ENCODE results near the gene RRAGD. TPM values are rescaled to one million over a fixed set of nuclear protein-coding genes. Genes with fewer than 3 reads are reported as not detected.

RRAGD gene
- total RNA-seq, 1 donor from 2014 or later: 160 TPM

DNA sequence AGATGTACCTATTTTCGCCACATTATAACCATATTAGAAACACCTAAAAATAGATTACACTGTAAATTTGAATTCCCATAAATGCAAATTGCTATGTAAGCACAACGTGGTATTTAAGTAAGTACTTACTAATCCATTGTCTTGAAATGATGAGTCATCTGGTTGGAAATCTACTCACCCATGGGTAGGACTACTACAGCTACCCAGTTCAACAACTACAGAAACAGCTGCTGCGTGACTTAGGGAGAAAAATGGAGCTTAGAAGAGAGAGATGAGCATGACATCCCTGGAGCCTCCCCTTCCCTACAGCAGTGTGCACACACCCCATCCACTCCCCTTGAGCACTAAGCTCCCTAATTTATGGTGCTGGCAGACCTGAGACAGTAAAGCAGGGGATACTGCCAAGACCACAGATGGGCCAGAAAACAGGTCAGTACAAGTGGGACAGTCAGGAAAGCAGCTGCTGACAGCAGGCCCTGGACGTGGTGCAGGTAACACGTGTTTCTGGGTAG, 26.9 kb downstream of the RRAGD start:
- intact Hi-C loops (cut with micrococcal nuclease): no loop called here
- no peak for DNase-seq
- peak; percentile 77 for ATAC-seq

DNA sequence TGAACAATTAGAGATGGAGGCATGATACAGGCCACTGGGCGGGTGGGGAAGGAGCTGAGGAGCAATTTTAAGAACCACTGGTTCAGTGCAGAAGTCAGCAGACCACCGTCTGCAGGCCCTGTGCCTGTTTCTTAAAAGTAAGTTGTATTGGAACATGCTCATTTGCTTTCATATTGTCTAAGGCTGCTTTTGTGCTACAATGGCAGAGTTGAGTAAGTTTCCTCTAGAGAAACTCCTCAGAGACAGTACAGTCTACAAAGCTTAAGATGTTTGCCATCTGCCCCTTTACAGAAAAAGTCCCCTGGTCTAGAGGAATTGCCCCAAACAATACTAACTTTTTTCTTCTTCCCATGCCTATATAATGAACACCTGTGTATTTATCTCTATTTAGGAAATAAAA, 31.0 kb downstream of the RRAGD start:
- ATAC-seq (no peak), DNase-seq (no peak)
- intact Hi-C loops (cut with micrococcal nuclease): no loop called here

DNA sequence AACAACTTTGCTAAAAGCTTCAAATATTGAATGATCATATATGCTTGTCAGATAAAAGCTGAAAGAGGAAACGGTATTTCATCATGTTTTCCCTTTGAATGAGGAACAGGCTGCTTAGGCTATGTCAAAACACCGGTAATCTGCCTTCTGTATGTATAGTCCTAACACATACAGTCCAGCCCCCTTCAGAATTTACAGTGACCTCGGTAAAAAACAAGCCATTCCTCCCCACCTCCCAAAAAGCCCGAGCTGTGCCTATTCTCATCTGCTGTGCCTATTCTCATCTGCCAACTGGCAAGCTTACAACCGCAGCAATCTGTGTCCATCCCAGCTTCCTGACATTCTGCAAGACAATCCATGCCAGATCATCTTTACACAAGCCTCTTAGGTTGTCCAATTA, 32.8 kb downstream of the RRAGD start:
- ATAC-seq: peak; percentile 74
- intact Hi-C loops (cut with micrococcal nuclease): no loop called here

DNA sequence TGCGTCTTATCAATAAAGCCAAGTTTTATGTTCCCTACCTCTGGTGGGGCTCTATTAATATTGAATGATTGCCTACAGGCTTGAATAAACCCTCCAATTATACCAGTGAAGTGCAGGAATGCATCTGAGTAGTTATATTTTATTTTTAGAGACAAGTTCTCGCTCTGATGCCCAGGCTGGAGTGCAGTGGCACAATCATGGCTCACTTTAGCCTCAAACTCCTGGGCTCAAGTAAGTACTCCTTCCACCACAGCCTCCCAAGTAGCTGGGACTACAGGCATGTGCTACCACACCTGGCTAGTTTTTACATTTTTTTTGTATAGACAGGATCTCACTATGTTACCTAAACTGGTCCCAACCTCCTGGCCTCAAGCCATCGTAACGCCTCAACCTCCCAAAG, 33.4 kb downstream of the RRAGD start:
- intact Hi-C loops (cut with micrococcal nuclease): no loop called here
- no peak for DNase-seq
- peak; percentile 73 for ATAC-seq

More for the DNA sequence above, 32.8 kb downstream of the RRAGD start:
- no peak for DNase-seq

DNA sequence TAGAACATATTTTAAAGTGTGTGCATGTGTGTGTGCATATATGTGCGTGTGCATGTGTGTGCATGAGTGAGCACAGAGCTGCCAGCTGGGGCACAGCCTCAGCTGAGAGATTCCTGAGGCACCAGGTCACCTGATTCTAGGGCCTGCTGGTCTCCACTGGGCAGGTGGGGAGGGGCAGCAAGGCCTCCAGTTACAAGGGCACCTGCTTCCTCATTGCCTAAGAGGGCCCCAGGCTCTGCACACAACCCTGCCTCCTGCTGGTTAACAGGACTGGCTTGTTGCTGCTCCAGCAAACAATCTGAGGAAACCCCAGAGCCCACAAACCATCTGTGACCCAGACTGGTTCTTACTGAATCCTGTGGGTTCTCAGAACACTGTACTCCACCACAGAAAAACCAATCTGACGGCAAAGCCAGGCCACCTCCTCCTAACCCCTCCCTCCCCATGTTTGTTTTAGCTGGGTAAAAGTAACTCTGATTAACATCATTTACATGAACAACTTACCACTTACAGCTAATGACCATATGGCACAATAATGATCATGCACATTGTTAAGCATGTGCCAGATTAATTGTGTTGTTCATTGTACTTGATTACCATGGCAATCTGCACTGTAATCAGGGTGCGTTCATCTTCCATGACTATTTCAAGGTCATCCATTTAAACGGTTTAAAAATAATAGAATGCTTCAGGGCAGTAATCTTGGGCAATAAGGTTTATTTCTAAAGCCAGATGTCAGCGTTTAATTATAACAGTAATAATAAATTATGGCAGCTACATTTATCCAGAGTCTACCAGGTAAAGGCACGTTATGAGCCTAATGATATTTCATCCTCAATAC, 36.4 kb downstream of the RRAGD start:
- peak; percentile 53 for DNase-seq
- intact Hi-C loops (cut with micrococcal nuclease): no loop called here
- ATAC-seq: peak; percentile 73

DNA sequence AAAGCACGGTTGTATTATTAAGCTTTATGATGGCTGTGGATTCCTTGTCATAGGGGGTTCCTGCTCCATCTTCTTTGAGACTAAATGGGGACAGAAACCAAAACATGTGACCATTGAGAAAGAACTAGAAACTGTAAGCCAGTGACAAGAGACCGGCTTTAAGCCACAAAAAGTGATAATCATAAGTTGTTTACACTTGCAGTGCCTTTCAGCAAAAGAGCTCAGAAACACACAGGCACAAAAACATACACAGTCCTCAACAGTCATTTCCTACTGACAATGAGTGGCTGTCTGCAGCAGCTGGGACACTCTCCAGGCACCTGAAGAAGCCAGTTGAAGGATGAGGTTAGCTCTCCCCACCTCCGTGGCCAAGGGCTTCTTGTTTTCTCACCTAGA, 39.6 kb downstream of the RRAGD start:
- intact Hi-C loops (cut with micrococcal nuclease): no loop called here
- DNase-seq: no peak
- ATAC-seq: no peak

DNA sequence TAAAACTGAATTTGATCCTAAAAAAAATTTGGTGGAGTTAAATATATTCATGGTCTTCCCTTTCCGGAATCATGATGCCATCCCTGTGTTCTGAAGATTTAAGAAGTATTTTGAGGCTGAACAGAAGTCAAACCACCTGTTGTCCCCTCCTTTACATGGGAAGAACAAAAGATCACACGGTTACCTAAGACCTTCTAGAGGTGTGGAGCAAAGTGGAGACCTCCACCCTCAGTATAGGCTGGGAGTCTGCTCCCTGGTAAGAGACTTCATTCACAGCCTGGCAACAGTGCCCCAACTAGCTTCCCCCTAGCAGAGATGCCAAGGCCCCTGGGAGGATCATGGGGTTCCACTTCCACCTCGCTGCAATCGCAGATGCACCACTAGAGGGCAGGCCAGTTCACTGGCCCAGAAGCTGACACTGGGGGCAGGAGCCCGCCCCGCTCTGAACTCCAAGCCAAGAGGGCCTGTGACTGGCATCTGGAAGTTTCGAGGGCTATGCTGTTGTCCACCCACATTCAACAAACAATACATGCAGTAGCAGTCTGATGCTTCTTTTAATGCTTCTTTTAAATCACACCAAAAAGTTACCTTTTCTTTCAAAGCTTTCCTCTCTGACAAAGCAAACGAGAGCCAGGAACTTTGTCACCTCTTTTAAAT, 40.1 kb downstream of the RRAGD start:
- ATAC-seq (peak; percentile 85), DNase-seq (peak; percentile 85)
- intact Hi-C loops (cut with micrococcal nuclease): no loop called here

DNA sequence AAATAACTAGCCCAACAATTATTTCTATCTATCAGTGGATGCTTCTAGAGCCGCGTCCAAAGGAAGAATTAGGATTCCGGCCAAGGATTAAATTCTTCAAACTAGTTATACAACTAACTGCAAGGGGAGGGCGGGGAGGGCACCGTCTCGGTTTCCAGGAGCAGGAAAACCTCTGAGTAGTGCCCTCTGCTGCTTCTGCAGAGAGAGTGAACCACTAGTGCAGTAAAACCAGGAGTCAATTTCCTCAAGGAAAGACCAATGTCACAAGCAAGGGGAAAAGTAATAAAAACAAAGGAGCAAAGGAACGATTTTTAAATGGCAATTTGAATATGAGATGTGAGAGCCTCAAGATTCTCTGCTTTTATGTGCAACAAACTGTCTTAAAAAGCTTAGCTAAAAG, 43.1 kb downstream of the RRAGD start:
- intact Hi-C loops (cut with micrococcal nuclease): no loop called here
- peak; percentile 70 for DNase-seq
- ATAC-seq: peak; percentile 81

DNA sequence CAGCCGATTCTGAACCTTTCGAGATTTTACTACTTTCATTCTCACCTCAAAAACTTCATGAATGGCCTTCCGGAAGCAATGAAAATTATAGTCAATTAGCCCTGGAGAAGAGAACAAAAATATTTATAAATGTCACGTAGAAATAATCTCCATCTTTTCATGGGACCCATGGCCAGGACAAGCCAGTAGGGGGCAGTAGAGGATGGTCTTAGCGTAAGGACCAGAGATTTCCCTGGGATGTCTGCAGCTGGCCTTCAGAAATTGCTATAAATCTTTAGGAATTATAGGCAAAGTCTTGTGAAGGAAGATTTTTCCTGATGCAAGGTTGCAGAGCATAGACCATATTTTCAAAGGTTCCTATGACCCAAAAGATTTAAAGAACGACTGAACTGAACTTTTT, 44.0 kb downstream of the RRAGD start:
- DNase-seq (peak; percentile 56), ATAC-seq (peak; percentile 60)
- intact Hi-C loops (cut with micrococcal nuclease): no loop called here

DNA sequence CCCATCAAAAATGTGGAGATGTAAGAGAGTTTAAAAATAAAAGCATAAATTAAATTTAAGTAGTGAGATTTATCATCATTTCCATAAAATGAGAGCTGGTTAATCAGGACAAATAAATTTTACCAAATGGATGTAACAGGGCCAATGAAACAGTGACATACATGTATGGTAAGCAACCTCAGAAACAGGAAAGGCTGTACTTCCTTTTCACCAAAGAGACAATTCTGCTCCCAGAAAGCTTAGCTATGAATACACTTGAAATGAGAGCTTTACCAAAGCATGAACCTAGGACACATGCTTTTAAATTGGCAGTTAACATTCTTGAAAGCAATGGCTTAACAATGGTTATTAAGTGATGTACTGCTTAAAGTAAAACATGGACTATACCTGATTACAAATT, 47.5 kb downstream of the RRAGD start:
- DNase-seq (no peak), ATAC-seq (no peak)
- intact Hi-C loops (cut with micrococcal nuclease): no loop called here

DNA sequence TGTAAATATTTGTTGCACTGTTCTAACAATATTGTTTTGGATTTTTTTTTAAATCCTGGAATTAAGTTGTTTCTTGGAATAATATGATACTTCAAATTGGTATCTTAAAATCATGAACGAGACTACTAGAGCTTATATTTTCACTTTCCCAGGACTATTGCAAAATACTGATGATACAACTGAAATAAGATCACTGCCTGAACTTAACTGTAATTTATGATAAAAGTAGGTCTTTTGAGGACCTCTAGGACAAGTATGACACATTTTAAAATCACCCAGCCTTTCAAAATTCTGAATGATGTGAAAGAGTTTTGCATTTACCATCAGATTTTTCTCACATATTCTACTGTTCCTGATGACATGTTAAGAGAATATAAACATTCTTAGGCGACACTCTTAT, 50.9 kb downstream of the RRAGD start:
- ATAC-seq: no peak
- intact Hi-C loops (cut with micrococcal nuclease): no loop called here
- DNase-seq: no peak

DNA sequence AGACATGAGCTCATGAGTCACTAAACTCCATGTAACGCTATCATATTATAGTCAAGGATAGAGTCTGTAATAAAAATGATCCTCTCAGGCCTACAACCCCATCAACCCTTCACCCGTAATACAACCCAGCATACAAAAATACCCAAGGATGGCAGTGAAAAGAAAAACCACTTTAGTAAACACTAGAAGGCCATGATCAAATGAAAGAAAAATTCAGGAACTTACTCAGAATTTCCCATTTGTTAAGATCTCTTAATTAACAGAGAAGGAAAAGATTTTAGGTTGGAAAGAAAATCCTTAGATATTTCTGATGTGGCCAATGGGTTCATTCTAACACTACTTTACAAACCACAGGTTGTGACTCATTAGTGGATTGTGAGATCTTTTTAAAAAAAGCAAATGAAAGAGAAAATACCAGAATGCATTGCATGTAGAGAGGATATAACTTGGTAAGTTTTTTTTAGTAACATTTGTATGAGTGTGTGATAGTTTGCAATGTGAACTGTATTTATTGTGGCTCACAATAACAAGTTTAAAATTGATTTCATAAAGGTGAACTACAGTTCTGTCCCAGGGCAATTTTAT, 51.6 kb downstream of the RRAGD start:
- intact Hi-C loops (cut with micrococcal nuclease): no loop called here

DNA sequence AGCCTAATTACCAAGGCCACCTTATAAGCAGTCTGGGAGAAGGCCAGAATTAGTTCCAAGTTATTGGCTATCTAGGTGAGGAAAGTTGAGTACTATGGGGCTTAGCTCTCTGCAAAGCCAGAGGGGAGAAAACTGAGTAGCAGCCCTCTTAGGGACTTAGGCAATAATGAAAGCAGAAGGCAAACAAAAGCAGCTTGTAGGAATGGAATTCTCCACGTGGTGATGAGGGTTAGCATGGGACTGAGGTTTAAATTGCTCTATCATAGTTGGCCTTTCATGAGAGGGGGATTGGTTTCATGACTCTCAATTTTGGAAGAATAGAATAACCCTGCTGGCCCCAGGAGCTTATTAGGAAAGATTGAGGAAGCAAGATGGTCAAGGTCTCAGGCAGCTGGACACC, 52.5 kb downstream of the RRAGD start:
- ATAC-seq (no peak), DNase-seq (no peak)
- intact Hi-C loops (cut with micrococcal nuclease): no loop called here

More for the DNA sequence above, 51.6 kb downstream of the RRAGD start:
- DNase-seq: no peak
- no peak for ATAC-seq

DNA sequence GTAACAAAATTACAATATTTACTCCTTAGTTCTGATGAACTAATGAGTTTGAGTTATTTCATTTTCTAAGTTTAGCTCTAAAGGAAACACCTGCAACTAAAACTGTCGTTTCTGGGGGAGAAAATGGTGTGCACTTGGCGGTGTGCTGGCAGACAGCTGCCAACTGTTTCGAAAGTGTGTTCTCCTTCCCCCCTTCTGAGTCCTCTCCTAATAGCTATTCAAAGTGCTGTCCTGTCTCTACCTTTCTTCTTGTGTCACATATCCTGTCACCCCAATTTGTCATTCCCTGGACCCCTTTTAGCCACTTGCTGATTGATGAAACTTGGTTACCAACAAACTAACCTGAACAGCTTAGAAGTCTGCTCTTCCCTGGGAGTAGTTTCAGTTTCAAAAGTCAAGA, 54.7 kb downstream of the RRAGD start:
- intact Hi-C loops (cut with micrococcal nuclease): no loop called here
- no peak for DNase-seq

DNA sequence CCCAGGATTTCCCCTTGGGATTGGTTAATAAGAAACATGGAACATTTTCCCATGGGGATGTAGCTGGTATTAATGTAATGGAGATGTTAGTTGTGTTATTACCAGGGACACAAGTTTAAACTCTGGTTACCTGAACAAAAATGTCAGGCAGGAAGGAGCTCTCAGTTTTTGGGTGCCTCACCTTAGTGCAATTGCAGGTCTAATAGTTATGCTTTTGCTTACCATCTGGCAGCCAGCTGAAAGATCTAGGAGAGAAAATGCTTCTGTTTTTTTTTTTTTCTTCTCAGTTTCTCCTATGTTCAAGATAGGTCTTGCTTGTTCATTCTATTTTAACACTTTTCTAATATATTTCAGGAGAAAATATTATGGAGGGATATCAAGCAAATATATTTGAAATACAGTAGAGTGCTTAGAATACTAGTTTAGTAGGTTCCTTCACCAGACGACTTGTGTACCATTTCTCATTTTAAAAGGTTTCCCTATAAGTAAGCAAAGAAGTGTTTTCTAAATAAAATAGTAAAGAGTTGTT, 55.4 kb downstream of the RRAGD start:
- intact Hi-C loops (cut with micrococcal nuclease): no loop called here

More for the DNA sequence above, 54.7 kb downstream of the RRAGD start:
- ATAC-seq: no peak

DNA sequence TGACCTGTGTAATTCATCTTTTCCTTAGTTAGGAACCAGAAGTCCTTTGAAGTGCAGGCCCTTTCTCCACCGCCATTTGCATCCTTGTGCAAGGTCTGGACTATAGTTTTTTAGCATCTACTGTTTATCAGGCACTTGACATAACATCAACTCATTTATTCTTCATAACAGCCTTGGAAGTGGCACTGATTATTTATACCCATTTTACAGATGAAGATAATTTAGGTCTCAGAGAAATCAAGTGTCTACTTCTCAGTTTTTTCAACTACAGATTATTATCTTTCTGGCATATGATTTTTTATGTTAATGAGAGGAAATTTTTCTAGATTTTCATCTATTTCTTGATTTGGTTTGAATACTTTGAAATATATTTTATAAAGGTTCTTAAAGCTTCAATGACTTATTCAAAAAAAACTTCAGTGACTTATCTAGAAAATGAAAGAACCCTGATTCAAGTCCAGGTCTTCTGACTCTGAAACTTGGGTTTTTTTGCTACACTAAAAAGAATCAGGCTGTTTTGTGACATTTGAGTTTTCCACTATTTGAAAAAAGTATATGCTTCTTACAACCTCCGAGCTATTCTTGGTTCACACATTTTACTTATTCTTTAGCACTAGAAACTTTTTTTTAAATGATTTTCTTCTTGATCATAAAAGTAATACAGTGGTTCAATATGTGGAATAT, 56.4 kb downstream of the RRAGD start:
- no peak for ATAC-seq
- intact Hi-C loops (cut with micrococcal nuclease): no loop called here

More for the DNA sequence above, 55.4 kb downstream of the RRAGD start:
- DNase-seq (no peak), ATAC-seq (no peak)

DNA sequence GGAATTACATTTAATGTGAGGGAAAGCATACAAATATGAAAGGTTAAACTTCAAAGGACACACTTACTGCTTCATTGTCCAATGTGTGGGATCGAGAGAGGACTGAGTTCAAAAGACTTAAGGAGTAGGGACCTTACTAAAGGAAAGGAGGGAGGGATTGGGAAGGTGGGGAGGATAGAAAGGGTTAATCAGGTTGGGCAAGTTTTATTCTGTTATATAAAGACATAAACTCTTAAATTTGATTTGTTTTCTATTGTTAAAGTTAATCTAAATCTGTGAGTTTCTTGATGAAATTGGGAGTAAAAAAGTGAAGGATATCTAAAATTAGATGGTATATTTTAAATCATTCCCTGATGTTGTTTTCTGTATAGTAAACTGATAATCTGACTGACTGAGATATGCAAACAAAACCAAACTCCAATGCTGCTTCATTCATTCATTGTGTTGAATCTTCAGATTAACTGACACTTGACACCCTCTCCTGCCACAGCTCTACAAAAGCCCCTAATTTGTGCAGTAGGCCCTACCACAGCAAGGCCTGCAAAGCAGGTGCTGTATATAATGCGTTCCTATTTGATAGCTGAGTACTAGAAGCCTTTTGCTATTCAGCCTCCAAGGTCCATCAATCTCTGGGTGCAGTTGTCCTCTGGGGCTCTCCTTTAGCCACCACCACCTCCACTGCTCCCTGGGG, 58.2 kb downstream of the RRAGD start:
- intact Hi-C loops (cut with micrococcal nuclease): no loop called here
- ATAC-seq: no peak
- no peak for DNase-seq

More for the DNA sequence above, 56.4 kb downstream of the RRAGD start:
- no peak for DNase-seq

DNA sequence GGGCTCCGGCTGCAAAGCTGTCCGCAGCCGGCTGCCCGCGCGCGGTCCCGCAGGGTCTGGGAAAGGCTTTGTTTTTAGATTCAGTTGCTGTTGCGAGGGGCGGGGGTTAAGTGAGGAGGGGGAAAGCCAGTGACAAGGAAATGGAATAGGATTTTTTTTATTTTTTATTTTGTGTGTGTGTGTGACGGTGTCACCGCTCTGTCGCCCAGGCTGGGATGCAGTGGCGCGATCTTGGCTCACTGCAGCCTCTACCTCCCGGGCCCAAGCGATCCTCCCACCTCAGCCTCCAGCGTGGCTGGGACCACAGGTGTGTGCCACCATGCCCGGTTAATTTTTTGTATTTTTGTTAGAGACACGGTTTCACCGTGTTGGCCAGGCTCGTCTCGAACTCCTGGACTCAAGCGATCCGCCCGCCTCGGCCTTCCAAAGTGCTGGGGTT, 58.9 kb downstream of the RRAGD start:
- no peak for ATAC-seq
- intact Hi-C loops (cut with micrococcal nuclease): no loop called here
- peak; percentile 40 for DNase-seq
